HepG2 (cell line): ENCODE measurements around the gene HYAL1. TPM values are rescaled to one million over a fixed set of nuclear protein-coding genes. Genes with fewer than 3 reads are reported as not detected.
A peak's percentile ranks its signal among the peaks of the same experiment; 100 is the strongest.

Experiments
- ATAC-seq: fragments of 200-7000 bp; cut with Tn5 transposase; 3 replicates; pipeline ENCODE4 v1.9.1; 2020; ENCODE audit warnings: mild to moderate bottlenecking, moderate library complexity
- BruUV-seq: library from RNA; stranded (reverse); fragments of 400-500 nt; replicated peaks from 2 replicates; lab custom pipeline; 2021; lab: Mats Ljungman, UMichigan
- CTCF ChIA-PET: fragments of 300-600 bp; formaldehyde crosslinking; extraction: SDS; loops from one replicate; lab custom pipeline; 2021; ENCODE audit warnings: low total read pairs, inconsistent platforms, low intra/inter-chr PET ratio; lab: Yijun Ruan, JAX
- POLR2A ChIA-PET: fragments of 350-600 bp; sonication (Branson Sonifier 250); formaldehyde crosslinking; loops from one replicate; lab custom pipeline; 2020; ENCODE audit warnings: antibody characterized with exemption, inconsistent platforms; lab: Yijun Ruan, JAX
- DNase-seq: peaks from one replicate; pipeline ENCODE4 v3.0.0-alpha.2; 2015; ENCODE audit warnings: low spot score
- FAIRE-seq: peaks from 3 replicates; lab custom pipeline; 2011; peaks lifted over from hg19 to GRCh38; lab: Jason Lieb, UNC
- H2AFZ ChIP-seq: one replicate; pipeline ENCODE4 v1.6.1; 2011; ENCODE audit warnings: low read length, inconsistent platforms
- H3K27ac ChIP-seq: fragments of 300-600 bp; 3 replicates; pipeline ENCODE4 v1.8.0; 2011; ENCODE audit warnings: mixed run types, mild to moderate bottlenecking, mixed read lengths, low read length, inconsistent platforms; ENCODE audit not compliant: insufficient read depth; ENCODE audit errors: extremely low read length
- H3K27me3 ChIP-seq, 2 experiments: fragments of 200-600 bp in 1 of 2; 2 replicates in 1 of 2; 3 replicates in 1 of 2; pipeline versions ENCODE4 v1.6.0 to v1.8.0; 2011; ENCODE audit warnings: low read length in 2 of 2, mild to moderate bottlenecking in 2 of 2, moderate library complexity in 2 of 2, inconsistent platforms in 1 of 2; ENCODE audit not compliant: insufficient read depth in 2 of 2, control insufficient read depth in 1 of 2
- H3K36me3 ChIP-seq, 2 experiments: fragments of 200-600 bp in 1 of 2; replicated peaks in 1 of 2; 2 replicates in 1 of 2; 3 replicates in 1 of 2; pipeline versions ENCODE4 v1.5.1 to v1.8.0; 2011; ENCODE audit warnings: low read length in 2 of 2, inconsistent platforms in 1 of 2; ENCODE audit not compliant: insufficient read depth in 2 of 2, control insufficient read depth in 1 of 2
- H3K4me1 ChIP-seq: 2 replicates; pipeline ENCODE4 v1.5.1; 2012; ENCODE audit warnings: low read length, inconsistent platforms; ENCODE audit not compliant: insufficient read depth
- H3K4me2 ChIP-seq: 2 replicates; pipeline ENCODE4 v1.6.0; 2011; ENCODE audit warnings: low read depth, low read length, inconsistent platforms
- H3K4me3 ChIP-seq, 3 experiments: fragments of 200-600 bp in 1 of 3; sonication (generic), shearing (Covaris generic) in 1 of 3; replicated peaks in 1 of 3; 2 replicates each; pipeline ENCODE4 v1.5.1; 2011 to 2016; ENCODE audit warnings: low read length in 3 of 3, inconsistent platforms in 2 of 3, low read depth in 2 of 3, mild to moderate bottlenecking in 2 of 3, control low read depth in 1 of 3, mixed read lengths in 1 of 3; ENCODE audit not compliant: insufficient read depth in 1 of 3
- H3K79me2 ChIP-seq: one replicate; pipeline ENCODE4 v1.6.1; 2011; ENCODE audit warnings: low read length, inconsistent platforms; ENCODE audit not compliant: insufficient read depth
- H3K9ac ChIP-seq: 2 replicates; pipeline ENCODE4 v1.6.0; 2011; ENCODE audit warnings: mild to moderate bottlenecking, low read depth, low read length, inconsistent platforms; ENCODE audit not compliant: insufficient read depth
- H3K9me3 ChIP-seq: 2 replicates; pipeline ENCODE4 v1.5.1; 2012; ENCODE audit warnings: mild to moderate bottlenecking, low read length
- H4K20me1 ChIP-seq: 2 replicates; pipeline ENCODE4 v1.6.0; 2011; ENCODE audit warnings: inconsistent platforms, mild to moderate bottlenecking, low read length, moderate library complexity; ENCODE audit not compliant: insufficient read depth
- ATF7 ChIP-seq, 2 experiments: fragments of 450-650 bp in 1 of 2; sonication (generic) in 1 of 2; formaldehyde crosslinking in 1 of 2; IDR thresholded peaks; 2 replicates each; pipeline versions ENCODE4 v1.4.0 to v1.6.1; 2016 to 2020; ENCODE audit warnings: antibody characterized with exemption in 1 of 2, mild to moderate bottlenecking in 1 of 2, missing genetic modification reagents in 1 of 2
- PCBP2 ChIP-seq: fragments of 200-400 bp; formaldehyde crosslinking; optimal IDR thresholded peaks from 2 replicates; pipeline ENCODE3; 2018; ENCODE audit warnings: low read length, low read depth; ENCODE audit not compliant: poor library complexity, severe bottlenecking
- POLR2AphosphoS5 ChIP-seq: IDR thresholded peaks from 2 replicates; pipeline ENCODE4 v1.6.1; 2012; ENCODE audit warnings: low read depth, low read length
- TBL1XR1 ChIP-seq: fragments of 150-350 bp; IDR thresholded peaks from 2 replicates; pipeline ENCODE4 v1.6.1; 2014; ENCODE audit warnings: borderline replicate concordance, low read length; ENCODE audit not compliant: partially characterized antibody
- XBP1 ChIP-seq: sonication (generic); formaldehyde crosslinking; IDR thresholded peaks from 2 replicates; pipeline ENCODE4 v1.5.0; 2020; ENCODE audit warnings: missing genetic modification reagents
- ZFP90 ChIP-seq: sonication (generic); formaldehyde crosslinking; IDR thresholded peaks from 2 replicates; pipeline ENCODE4 v1.8.0; 2022; ENCODE audit warnings: missing genetic modification reagents, mild to moderate bottlenecking, inconsistent platforms, borderline replicate concordance
- ZNF446 ChIP-seq: sonication (generic); formaldehyde crosslinking; IDR thresholded peaks from 2 replicates; pipeline ENCODE4 v1.5.0; 2020; ENCODE audit warnings: mild to moderate bottlenecking, missing genetic modification reagents
- ZNF589 ChIP-seq: sonication (generic); formaldehyde crosslinking; conservative IDR thresholded peaks from 2 replicates; pipeline ENCODE4 v1.8.0; 2022; ENCODE audit warnings: mild to moderate bottlenecking, moderate library complexity, missing genetic modification reagents
- ZNF598 ChIP-seq: sonication (generic); formaldehyde crosslinking; IDR thresholded peaks from 2 replicates; pipeline ENCODE4 v1.5.1; 2020; ENCODE audit warnings: mild to moderate bottlenecking, missing genetic modification reagents, borderline replicate concordance
- ZNF781 ChIP-seq: sonication (generic); formaldehyde crosslinking; IDR thresholded peaks from 2 replicates; pipeline ENCODE4 v1.5.1; 2020; ENCODE audit warnings: borderline replicate concordance, mild to moderate bottlenecking, missing genetic modification reagents; ENCODE audit errors: not compliant biosample characterization
- WGBS: methylation state at CpG from one replicate; pipeline ENCODE4 v1.1.6; 2017; ENCODE audit warnings: low lambda C conversion rate; 5-methylcytosine and 5-hydroxymethylcytosine counted together
- in situ Hi-C: cut with HindIII; loops from 2 replicates; pipeline ENCODE4 v1.10.0; 2017; ENCODE audit warnings: low pct_unique_long_range_greater_than_20kb; ENCODE audit not compliant: extremely low pct_ligation_motif_present
- intact Hi-C: fragments of 100-400 bp; cut with micrococcal nuclease; formaldehyde crosslinking; loops from one replicate; pipeline ENCODE4 v1.10.0; 2022; ENCODE audit not compliant: unreplicated experiment
- polyA plus RNA-seq, 8 experiments: library from polyadenylated mRNA; depleted of rRNA in 3 of 8; stranded (reverse) in 7 of 8; unstranded in 1 of 8; fragments of >200 nt; fragmentation: Illumina TruSeq in 4 of 8; extraction: Trizol in 4 of 8; gene quantifications; 2 replicates each; pipeline versions ENCODE4 v1.2.1 to v1.2.3, GENCODE V29; 2011 to 2016; ENCODE audit warnings: low read depth in 4 of 8, missing spikeins in 1 of 8, mixed read lengths in 1 of 8; ENCODE audit not compliant: insufficient read depth in 1 of 8
- total RNA-seq, 5 experiments: library from RNA; depleted of rRNA; stranded (reverse); fragments of >200 nt; fragmentation: Illumina TruSeq; extraction: Trizol; gene quantifications; 2 replicates each; pipeline ENCODE4 v1.2.3, GENCODE V29; 2016; ENCODE audit warnings: low read depth in 1 of 5
- TF ChIP-seq, protein P1 (sequence below): sonication (generic); formaldehyde crosslinking; IDR thresholded peaks from 2 replicates; pipeline ENCODE4 v1.4.0; 2020; ENCODE audit warnings: missing genetic modification reagents, mild to moderate bottlenecking, borderline replicate concordance
- TF ChIP-seq, protein P2 (sequence below): sonication (generic); formaldehyde crosslinking; IDR thresholded peaks from 2 replicates; pipeline ENCODE4 v1.8.1; 2023; ENCODE audit warnings: mild to moderate bottlenecking, missing genetic modification reagents
- TF ChIP-seq, protein P3 (sequence below): sonication (generic); formaldehyde crosslinking; conservative IDR thresholded peaks from 2 replicates; pipeline ENCODE4 v1.4.0; 2020; ENCODE audit warnings: missing genetic modification reagents
- TF ChIP-seq, protein P4 (sequence below): sonication (generic); formaldehyde crosslinking; IDR thresholded peaks from 2 replicates; pipeline ENCODE4 v1.8.1; 2023; ENCODE audit warnings: missing genetic modification reagents, mild to moderate bottlenecking, borderline replicate concordance

Gene HYAL1
- total and polyA plus RNA-seq, 2 of the 13 experiments (the other 11 are each of a cell fraction or from before 2014, with no cell fraction given): 76.5 to 193 TPM

DNA sequence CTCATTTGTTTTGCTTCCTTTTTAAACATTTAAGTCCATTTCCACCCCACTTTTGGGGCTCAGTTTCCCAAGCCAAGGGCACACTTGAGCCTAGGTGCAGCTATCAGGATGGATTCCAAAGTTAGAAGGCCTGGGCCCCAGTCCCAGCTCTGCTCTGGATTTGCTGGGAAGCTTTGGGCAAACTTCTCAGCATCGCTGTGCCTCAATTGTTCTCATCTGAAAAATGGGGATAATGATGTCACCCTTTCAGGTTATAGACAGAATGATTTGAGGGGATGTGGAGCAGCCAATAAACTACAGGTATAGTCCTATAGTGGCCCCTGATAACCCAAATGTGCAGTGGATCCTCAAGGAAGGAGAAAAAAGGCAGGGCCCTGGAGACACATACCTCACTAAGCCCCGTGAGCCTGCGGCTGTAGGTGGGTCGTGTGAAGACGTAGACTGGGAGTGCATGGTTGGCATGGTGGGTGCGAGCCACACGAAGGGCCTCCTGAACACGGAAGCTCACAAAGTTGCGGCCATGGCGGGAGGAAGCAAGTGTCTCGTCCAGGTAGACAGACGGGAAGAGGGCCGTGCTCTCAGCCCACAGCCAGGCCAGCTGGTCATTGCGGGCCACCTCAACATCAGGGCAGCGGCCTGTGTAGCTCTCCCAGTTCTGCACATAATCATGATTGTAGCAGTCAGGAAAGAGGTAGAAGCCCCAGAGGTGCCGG is 16.0 kb upstream of the HYAL1 start:
- Histone ChIP-seq H3K9ac (peak overlapping the region; percentile 10; the same call in 1 of the 2 replicates), H2AFZ (no peak overlapping the region), H3K79me2 (peaks cover 25% of the 10 kb centered on the region), H3K27ac (peak overlapping the region; percentile 2), H3K4me1 (peaks cover 70% of the 10 kb centered on the region), H3K27me3 (no peaks in the 10 kb centered on the region; a peak in 1 of 5 replicates), H3K4me2 (peak overlapping the region; percentile 94), H3K9me3 (no peaks in the 10 kb centered on the region), H3K4me3 (peak overlapping the region in 1 of 3 experiments; percentile 19; a peak in 2 of 6 replicates), H4K20me1 (no peaks in the 10 kb centered on the region), H3K36me3 (peaks cover 16 to 32% of the 10 kb centered on the region in 2 experiments)
- intact Hi-C loops (no loop called here), in situ Hi-C loops (no loop called here)
- no TSS peak for BruUV-seq
- POLR2A ChIA-PET: interaction anchor here (1.1 to 13.0 kb wide), 4 partner anchors 11 to 31 kb away, joined by 3 to 222 read pairs (median 8); partner anchors contain the start of genes CYB561D2, HYAL1, HYAL3 and IFRD2
- no peak for FAIRE-seq
- no peak for DNase-seq
- 94% methylated on average over 16 of the region's 16 CpGs for WGBS
- no peak for ATAC-seq
- CTCF ChIA-PET: no interaction called here
- TF ChIP-seq TBL1XR1 (no peak), ZNF781 (CRISPR knock-in tag) (no peak), ZFP90 (CRISPR knock-in tag) (no peak), PCBP2 (no peak), XBP1 (CRISPR knock-in tag) (no peak), POLR2AphosphoS5 (0 out of 2 replicates have a peak, but pooled peaks have one; percentile 22), ZNF446 (CRISPR knock-in tag) (no peak), ZNF589 (no peak), ZNF598 (CRISPR knock-in tag) (0 out of 2 replicates have a peak, but pooled peaks have one; percentile 34), ATF7 (IDR thresholded peaks at IDR 0.05) (0 out of 2 replicates have a peak, but pooled peaks have one; percentile 29), ATF7 (CRISPR knock-in tag; IDR thresholded peaks at IDR 0.05) (no peak)
- TF ChIP-seq, protein P1, sequence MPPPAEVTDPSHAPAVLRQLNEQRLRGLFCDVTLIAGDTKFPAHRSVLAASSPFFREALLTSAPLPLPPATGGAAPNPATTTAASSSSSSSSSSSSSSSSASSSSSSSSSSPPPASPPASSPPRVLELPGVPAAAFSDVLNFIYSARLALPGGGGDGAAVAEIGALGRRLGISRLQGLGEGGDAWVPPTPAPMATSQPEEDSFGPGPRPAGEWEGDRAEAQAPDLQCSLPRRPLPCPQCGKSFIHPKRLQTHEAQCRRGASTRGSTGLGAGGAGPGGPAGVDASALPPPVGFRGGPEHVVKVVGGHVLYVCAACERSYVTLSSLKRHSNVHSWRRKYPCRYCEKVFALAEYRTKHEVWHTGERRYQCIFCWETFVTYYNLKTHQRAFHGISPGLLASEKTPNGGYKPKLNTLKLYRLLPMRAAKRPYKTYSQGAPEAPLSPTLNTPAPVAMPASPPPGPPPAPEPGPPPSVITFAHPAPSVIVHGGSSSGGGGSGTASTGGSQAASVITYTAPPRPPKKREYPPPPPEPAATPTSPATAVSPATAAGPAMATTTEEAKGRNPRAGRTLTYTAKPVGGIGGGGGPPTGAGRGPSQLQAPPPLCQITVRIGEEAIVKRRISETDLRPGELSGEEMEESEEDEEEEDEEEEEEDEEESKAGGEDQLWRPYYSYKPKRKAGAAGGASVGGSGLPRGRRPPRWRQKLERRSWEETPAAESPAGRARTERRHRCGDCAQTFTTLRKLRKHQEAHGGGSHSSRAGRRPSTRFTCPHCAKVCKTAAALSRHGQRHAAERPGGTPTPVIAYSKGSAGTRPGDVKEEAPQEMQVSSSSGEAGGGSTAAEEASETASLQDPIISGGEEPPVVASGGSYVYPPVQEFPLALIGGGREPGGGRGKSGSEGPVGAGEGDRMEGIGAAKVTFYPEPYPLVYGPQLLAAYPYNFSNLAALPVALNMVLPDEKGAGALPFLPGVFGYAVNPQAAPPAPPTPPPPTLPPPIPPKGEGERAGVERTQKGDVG: no peak
- TF ChIP-seq, protein P2, sequence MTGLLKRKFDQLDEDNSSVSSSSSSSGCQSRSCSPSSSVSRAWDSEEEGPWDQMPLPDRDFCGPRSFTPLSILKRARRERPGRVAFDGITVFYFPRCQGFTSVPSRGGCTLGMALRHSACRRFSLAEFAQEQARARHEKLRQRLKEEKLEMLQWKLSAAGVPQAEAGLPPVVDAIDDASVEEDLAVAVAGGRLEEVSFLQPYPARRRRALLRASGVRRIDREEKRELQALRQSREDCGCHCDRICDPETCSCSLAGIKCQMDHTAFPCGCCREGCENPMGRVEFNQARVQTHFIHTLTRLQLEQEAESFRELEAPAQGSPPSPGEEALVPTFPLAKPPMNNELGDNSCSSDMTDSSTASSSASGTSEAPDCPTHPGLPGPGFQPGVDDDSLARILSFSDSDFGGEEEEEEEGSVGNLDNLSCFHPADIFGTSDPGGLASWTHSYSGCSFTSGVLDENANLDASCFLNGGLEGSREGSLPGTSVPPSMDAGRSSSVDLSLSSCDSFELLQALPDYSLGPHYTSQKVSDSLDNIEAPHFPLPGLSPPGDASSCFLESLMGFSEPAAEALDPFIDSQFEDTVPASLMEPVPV: no peak
- TF ChIP-seq, protein P3, sequence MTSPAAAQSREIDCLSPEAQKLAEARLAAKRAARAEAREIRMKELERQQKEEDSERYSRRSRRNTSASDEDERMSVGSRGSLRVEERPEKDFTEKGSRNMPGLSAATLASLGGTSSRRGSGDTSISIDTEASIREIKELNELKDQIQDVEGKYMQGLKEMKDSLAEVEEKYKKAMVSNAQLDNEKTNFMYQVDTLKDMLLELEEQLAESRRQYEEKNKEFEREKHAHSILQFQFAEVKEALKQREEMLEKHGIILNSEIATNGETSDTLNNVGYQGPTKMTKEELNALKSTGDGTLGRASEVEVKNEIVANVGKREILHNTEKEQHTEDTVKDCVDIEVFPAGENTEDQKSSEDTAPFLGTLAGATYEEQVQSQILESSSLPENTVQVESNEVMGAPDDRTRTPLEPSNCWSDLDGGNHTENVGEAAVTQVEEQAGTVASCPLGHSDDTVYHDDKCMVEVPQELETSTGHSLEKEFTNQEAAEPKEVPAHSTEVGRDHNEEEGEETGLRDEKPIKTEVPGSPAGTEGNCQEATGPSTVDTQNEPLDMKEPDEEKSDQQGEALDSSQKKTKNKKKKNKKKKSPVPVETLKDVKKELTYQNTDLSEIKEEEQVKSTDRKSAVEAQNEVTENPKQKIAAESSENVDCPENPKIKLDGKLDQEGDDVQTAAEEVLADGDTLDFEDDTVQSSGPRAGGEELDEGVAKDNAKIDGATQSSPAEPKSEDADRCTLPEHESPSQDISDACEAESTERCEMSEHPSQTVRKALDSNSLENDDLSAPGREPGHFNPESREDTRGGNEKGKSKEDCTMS: no peak
- TF ChIP-seq, protein P4, sequence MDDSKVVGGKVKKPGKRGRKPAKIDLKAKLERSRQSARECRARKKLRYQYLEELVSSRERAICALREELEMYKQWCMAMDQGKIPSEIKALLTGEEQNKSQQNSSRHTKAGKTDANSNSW (CRISPR knock-in tag): no peak
